Coronary artery (tissue), 2 donors: Measurements from ENCODE around the gene KREMEN2.

Source experiments
- DNase-seq: peaks from one replicate; pipeline ENCODE4 v3.0.0-alpha.2; 2017; ENCODE audit warnings: low spot score
- H3K27ac ChIP-seq, 2 donors: fragments of 200-600 bp; sonication (generic); one replicate each; pipeline ENCODE4 v1.5.1; 2016 to 2019
- H3K4me3 ChIP-seq: fragments of 200-600 bp; sonication (generic); 2 replicates; pipeline ENCODE4 v1.5.1; 2016; ENCODE audit warnings: mild to moderate bottlenecking, moderate library complexity
- CTCF ChIP-seq: fragments of 200-600 bp; sonication (generic); IDR thresholded peaks from one replicate; pipeline ENCODE4 v1.5.1; 2019; ENCODE audit warnings: antibody characterized with exemption

The KREMEN2 gene

GRCh38 chr16:3012828-3013420 is 48.8 kb downstream of the KREMEN2 start, which contains the start of gene CLDN9:
Gene CLDN9 (plus strand): TSS chr16:3012923. CDS start chr16:3013363, 440 bp downstream.
- DNase-seq: no peak
- H3K4me3 ChIP-seq: no peak within 1 kb of the TSS
- H3K27ac ChIP-seq: no peak within 1 kb of the TSS
- TF ChIP-seq CTCF: no peak

- no peak overlapping the region for H3K27ac ChIP-seq
- H3K4me3 ChIP-seq: no peak overlapping the region
- no peak for DNase-seq
- TF ChIP-seq CTCF: no peak
Measured at GRCh38 chr16:3013491-3013951, 49.4 kb downstream of the KREMEN2 start.

- DNase-seq: no peak
- no peak overlapping the region for H3K4me3 ChIP-seq
- H3K27ac ChIP-seq: no peak overlapping the region
- TF ChIP-seq CTCF: no peak
Measured at GRCh38 chr16:3013998-3014690, 50.1 kb downstream of the KREMEN2 start.

GRCh38 chr16:3014971-3015370 is 50.9 kb downstream of the KREMEN2 start:
- TF ChIP-seq CTCF: no peak
- Histone ChIP-seq H3K27ac (no peak overlapping the region), H3K4me3 (no peak overlapping the region)
- DNase-seq: no peak

- TF ChIP-seq CTCF: no peak
- DNase-seq: no peak
- Histone ChIP-seq H3K4me3 (no peak overlapping the region), H3K27ac (no peak overlapping the region)
Measured at GRCh38 chr16:3015865-3016521, 51.9 kb downstream of the KREMEN2 start.

- DNase-seq: no peak
- no peak for TF ChIP-seq CTCF
- Histone ChIP-seq H3K4me3 (no peak overlapping the region), H3K27ac (no peak overlapping the region)
Measured at GRCh38 chr16:3017344-3017743, 53.3 kb downstream of the KREMEN2 start.
